ENCODE results near the gene PGAP6. TPM values are rescaled to one million over a fixed set of nuclear protein-coding genes. Genes with fewer than 3 reads are reported as not detected.

The PGAP6 gene
- polyA plus RNA-seq, 1 of the 3 experiments (the other 2 are of a cell fraction) = 133 TPM

DNA sequence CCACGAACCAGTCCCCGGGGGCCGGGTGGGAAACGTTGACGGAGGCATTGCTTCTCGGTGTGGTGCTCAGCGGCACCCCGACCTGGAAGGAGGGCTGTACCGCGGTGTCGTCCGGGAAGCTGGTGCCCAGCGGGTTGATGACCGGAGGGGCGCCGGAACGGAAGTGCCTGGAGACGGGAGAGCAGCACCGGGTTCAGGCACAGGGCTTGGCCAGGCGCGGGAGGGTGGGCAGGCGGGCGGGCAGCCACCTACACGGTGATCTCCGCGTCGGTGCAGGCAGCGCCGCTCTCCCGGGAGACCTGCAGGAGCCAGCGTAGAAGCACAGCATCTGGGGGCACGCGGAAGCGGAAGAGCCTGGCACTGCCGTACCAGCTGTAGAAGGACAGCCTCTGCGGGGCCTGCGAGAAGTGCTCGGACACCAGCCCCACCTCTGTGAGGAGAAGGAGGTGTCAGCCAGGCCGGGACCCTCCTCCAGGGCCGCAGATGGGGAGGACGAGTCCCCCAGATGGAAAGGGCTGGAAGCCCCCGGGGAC, 4.3 kb downstream of the PGAP6 start (continued):
- TF ChIP-seq, protein P1, sequence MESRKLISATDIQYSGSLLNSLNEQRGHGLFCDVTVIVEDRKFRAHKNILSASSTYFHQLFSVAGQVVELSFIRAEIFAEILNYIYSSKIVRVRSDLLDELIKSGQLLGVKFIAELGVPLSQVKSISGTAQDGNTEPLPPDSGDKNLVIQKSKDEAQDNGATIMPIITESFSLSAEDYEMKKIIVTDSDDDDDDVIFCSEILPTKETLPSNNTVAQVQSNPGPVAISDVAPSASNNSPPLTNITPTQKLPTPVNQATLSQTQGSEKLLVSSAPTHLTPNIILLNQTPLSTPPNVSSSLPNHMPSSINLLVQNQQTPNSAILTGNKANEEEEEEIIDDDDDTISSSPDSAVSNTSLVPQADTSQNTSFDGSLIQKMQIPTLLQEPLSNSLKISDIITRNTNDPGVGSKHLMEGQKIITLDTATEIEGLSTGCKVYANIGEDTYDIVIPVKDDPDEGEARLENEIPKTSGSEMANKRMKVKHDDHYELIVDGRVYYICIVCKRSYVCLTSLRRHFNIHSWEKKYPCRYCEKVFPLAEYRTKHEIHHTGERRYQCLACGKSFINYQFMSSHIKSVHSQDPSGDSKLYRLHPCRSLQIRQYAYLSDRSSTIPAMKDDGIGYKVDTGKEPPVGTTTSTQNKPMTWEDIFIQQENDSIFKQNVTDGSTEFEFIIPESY (IDR thresholded peaks at IDR 0.05; ENCODE audit: borderline replicate concordance, low read depth) = no peak
- no peak for TF ChIP-seq POLR2AphosphoS5 (IDR thresholded peaks at IDR 0.05; ENCODE audit: low read depth, low read length)

DNA sequence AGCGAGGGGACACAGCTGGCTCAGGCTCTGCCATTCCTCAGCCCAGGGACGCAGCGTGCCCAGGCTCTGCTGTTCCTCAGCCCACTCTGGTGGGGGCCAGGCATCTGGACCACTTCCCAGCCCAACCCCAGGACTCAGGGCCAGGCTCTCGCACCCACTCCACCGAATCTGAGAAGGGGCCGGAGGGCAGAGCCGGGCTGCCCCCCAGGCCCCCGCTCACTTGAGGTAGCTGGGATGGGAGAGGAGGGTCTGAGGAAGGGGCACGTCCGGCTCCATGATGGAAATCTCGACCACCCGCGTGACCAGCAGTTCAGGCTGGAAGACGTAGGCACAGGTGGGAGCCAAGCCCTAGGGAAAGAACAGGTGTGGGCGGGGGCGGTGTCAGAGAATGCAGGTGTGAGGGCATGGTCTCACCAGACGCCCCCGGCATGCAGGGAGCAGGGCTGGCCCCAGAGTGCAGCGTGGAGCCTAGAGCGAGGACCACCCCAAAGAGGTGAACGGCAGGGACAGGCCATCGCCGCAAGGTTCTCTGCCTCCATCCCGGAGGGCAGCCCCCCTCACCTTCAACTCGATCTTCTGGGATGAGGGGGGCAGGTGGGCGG, 4.9 kb downstream of the PGAP6 start:
- H3K27ac ChIP-seq (ENCODE audit: low read depth in 2 of 2, low read length in 1 of 2) = no peak overlapping the region
- no peak for DNase-seq
- H3K27me3 ChIP-seq (ENCODE audit: insufficient read depth) = no peaks in the 10 kb centered on the region
- peaks cover 17% of the 10 kb centered on the region for H4K20me1 ChIP-seq (ENCODE audit: insufficient read depth)
- H3K36me3 ChIP-seq (replicated peaks in 1 of 2; ENCODE audit: control insufficient read depth in 1 of 2, insufficient read depth in 2 of 2, low read length in 1 of 2) = peaks cover 0 to 48% of the 10 kb centered on the region in 2 experiments
- H3K4me1 ChIP-seq (ENCODE audit: control insufficient read depth in 1 of 2, insufficient read depth in 2 of 2, low read depth in 1 of 2, low read length in 1 of 2) = peaks cover 5 to 19% of the 10 kb centered on the region in 2 experiments; a peak in 2 of 4 replicates
- peaks cover 29% of the 10 kb centered on the region for H3K79me2 ChIP-seq (ENCODE audit: insufficient read depth)
- ChIA-PET CTCF (no interaction called here), POLR2A (no interaction called here)
- no peaks in the 10 kb centered on the region for H3K9me2 ChIP-seq
- 98% methylated on average over 18 of the region's 26 CpGs for WGBS (ENCODE audit: low lambda C conversion rate)
- H2AFZ ChIP-seq (ENCODE audit: low read depth) = no peak overlapping the region
- no peak overlapping the region for H3K9ac ChIP-seq
- no peaks in the 10 kb centered on the region for H3K9me3 ChIP-seq
- no peaks in the 10 kb centered on the region for H3F3A ChIP-seq (replicated peaks; ENCODE audit: insufficient read depth)
- H3K4me2 ChIP-seq = no peak overlapping the region
- no peak overlapping the region for H3K4me3 ChIP-seq (ENCODE audit: low read depth in 2 of 2, low read length in 1 of 2)
- TF ChIP-seq GABPA (IDR thresholded peaks at IDR 0.05; ENCODE audit: low read depth) (no peak), EZH2phosphoT487 (IDR thresholded peaks at IDR 0.05; ENCODE audit: borderline replicate concordance, low read depth) (no peak), FOXM1 (IDR thresholded peaks at IDR 0.05; ENCODE audit: low read depth) (no peak)

DNA sequence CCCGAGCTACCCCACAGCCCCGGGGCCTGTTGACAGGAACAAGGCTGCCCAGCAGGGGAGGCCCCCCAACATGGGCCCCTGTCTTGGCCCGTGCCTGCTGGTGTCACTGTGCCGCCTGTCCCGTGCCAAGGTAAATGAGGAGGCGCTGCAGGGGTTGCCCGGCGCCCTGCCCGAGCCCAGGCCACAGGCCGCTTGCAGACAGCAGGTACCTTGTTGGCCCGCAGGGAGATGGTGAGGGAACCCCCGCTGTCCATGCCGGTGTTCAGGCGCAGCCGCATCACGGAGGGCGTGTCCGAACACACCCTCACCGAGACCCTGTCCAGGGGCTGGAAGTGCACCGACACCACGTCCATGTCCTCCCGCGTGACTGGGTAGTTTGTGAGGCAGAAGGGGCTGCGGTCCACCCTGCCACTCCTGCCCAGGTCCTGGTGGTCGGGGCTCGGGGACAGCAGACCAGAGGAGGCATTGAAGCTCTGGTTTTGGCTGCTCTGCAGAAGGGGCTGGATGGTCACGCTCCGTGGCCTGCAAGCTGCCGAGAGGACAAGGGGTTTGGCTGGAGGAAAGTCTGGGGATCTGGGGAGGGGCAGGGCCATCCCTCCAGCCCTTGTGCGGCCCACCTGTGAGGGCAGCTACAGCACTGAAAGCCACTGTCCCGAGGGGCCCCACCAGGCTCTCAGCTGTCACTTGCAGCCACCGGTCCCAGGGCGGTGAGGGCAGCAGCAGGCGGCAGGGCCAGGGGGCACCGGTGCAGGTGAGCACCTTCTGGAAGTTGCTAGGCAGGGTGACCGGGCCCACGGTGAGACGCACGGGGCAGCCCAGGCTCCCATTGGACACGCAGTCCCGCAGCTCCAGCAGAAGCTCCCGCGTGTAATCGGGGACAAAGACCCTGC, 5.6 kb downstream of the PGAP6 start:
- no peak for TF ChIP-seq TEAD4 (IDR thresholded peaks at IDR 0.05; ENCODE audit: borderline replicate concordance, insufficient read depth)
- no peak for TF ChIP-seq FOXJ3 (CRISPR knock-in tag; IDR thresholded peaks at IDR 0.05)
- H3F3A ChIP-seq (replicated peaks; ENCODE audit: insufficient read depth) = peaks cover under 1% of the 10 kb centered on the region
- no peaks in the 10 kb centered on the region for H3K27me3 ChIP-seq (ENCODE audit: insufficient read depth)
- H3K4me2 ChIP-seq = no peak overlapping the region
- no peak overlapping the region for H2AFZ ChIP-seq (ENCODE audit: low read depth)
- DNase-seq = no peak
- H3K4me3 ChIP-seq (ENCODE audit: low read depth in 2 of 2, low read length in 1 of 2) = no peak overlapping the region
- H3K9me3 ChIP-seq = no peaks in the 10 kb centered on the region
- peaks cover 5 to 20% of the 10 kb centered on the region in 2 experiments; a peak in 2 of 4 replicates for H3K4me1 ChIP-seq (ENCODE audit: control insufficient read depth in 1 of 2, insufficient read depth in 2 of 2, low read depth in 1 of 2, low read length in 1 of 2)
- ChIA-PET CTCF (interaction anchor here (1.7 kb wide), 1 partner anchor 14 kb away, joined by 9 read pairs; no protein-coding TSS in a partner anchor), POLR2A (no interaction called here)
- H4K20me1 ChIP-seq (ENCODE audit: insufficient read depth) = peaks cover 17% of the 10 kb centered on the region
- peaks cover 0 to 54% of the 10 kb centered on the region in 2 experiments for H3K36me3 ChIP-seq (replicated peaks in 1 of 2; ENCODE audit: control insufficient read depth in 1 of 2, insufficient read depth in 2 of 2, low read length in 1 of 2)
- peaks cover 27% of the 10 kb centered on the region for H3K79me2 ChIP-seq (ENCODE audit: insufficient read depth)
- WGBS (ENCODE audit: low lambda C conversion rate) = 95% methylated on average over 7 of the region's 44 CpGs
- H3K9me2 ChIP-seq = no peaks in the 10 kb centered on the region
- H3K27ac ChIP-seq (ENCODE audit: low read depth in 2 of 2, low read length in 1 of 2) = no peak overlapping the region
- H3K9ac ChIP-seq = no peak overlapping the region

Data from SK-N-SH (cell line).